Measurements from ENCODE around the gene FKBP1A.

FKBP1A gene

DNA sequence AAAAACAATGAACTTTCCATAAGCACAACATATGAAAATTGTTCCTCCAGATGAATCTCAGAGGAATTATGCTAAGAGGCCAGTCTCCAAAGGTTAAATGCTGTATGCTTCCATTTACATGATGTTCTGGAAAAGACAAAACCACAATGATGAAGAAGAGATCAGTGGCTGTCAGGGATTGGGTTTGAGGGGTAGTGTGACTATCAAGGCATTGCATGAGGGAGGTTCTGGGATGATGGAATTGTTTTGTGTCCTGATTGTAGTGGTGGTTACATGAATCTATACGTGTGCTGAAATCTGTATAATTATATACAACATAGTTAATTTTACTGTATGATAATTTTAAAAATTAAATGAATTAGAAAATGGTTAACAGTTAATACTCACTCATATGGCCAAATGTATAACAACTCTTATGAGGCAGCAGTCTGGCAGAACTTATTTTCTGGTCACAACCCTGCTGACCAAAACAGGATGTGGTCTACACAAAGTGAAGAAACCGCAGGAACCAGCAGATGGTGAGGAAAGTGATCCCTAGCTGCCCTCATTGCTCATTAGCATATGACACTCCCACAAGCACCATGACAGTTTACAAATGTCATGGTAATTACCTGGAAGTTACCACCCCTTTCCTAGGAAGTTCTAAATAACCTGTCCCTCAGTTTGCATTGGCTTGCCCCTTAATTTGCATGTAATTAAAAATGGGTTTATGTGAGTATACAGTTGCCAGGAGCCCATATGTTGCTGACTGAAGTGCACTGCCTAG, 41.9 kb upstream of the FKBP1A start:
- FAIRE-seq (peak; percentile 87), DNase-seq (ENCODE audit: insufficient read length, low spot score) (no peak)
- TF ChIP-seq POLR2A (IDR thresholded peaks at IDR 0.05; ENCODE audit: low read depth, low read length) (no peak), PAX5 (IDR thresholded peaks at IDR 0.05; ENCODE audit: insufficient read depth, low read length, severe bottlenecking) (no peak), POU2F2 (IDR thresholded peaks at IDR 0.05; ENCODE audit: low read depth, low read length) (peak; percentile 85), SPI1 (IDR thresholded peaks at IDR 0.05; ENCODE audit: low read depth, low read length) (peak; percentile 43; the same call in 1 of the 2 replicates), POLR2AphosphoS5 (IDR thresholded peaks at IDR 0.05; ENCODE audit: low read depth, low read length) (no peak), TAF1 (IDR thresholded peaks at IDR 0.05; ENCODE audit: low read depth, low read length) (no peak)

DNA sequence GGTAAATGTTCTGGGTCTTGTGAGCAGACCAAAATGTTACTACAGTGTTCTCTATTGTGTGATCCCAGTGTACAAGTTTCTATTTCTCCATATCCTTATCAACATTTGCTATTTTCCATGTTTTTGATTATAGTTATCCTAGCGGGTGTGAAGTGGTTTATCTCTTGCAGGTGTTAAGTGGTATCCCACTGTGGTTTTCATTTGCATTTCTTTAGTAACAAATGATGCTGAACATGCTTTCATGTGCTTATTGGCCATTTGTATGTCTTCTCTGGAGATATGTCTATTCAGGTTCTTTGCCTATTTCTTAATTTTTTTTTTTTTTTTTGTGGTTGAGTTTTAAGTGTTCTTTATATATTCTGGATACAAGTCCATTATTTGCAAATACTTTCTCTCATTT, 38.3 kb upstream of the FKBP1A start:
- DNase-seq (ENCODE audit: insufficient read length, low spot score) = no peak
- TF ChIP-seq TAF1 (IDR thresholded peaks at IDR 0.05; ENCODE audit: low read depth, low read length) = no peak
- TF ChIP-seq POU2F2 (IDR thresholded peaks at IDR 0.05; ENCODE audit: low read depth, low read length) = no peak
- TF ChIP-seq SPI1 (IDR thresholded peaks at IDR 0.05; ENCODE audit: low read depth, low read length) = no peak
- no peak for TF ChIP-seq POLR2AphosphoS5 (IDR thresholded peaks at IDR 0.05; ENCODE audit: low read depth, low read length)
- TF ChIP-seq PAX5 (IDR thresholded peaks at IDR 0.05; ENCODE audit: insufficient read depth, low read length, severe bottlenecking) = no peak
- no peak for TF ChIP-seq POLR2A (IDR thresholded peaks at IDR 0.05; ENCODE audit: low read depth, low read length)
- FAIRE-seq = no peak

DNA sequence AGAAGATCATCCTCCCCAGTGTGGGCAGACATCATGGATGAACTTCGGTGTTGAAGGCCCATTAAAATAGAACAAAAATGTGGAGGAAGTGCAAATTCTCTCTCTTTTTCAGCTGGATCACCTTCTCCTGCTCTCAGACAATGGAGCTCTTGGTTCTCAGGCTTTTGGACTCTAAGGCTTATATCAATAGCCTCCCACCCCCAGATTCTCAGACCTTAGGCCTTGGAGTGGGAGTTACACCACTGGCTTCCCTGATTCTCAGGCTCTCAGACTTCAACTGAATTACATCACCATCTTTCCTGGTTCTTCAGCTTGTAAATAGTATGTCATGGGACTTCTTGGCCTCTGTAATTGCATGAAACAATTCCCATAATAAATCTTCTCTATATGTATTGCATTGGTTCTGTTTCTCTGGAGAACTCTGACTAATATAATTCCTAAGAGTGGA, 37.2 kb upstream of the FKBP1A start:
- no peak for DNase-seq (ENCODE audit: insufficient read length, low spot score)
- FAIRE-seq = no peak

DNA sequence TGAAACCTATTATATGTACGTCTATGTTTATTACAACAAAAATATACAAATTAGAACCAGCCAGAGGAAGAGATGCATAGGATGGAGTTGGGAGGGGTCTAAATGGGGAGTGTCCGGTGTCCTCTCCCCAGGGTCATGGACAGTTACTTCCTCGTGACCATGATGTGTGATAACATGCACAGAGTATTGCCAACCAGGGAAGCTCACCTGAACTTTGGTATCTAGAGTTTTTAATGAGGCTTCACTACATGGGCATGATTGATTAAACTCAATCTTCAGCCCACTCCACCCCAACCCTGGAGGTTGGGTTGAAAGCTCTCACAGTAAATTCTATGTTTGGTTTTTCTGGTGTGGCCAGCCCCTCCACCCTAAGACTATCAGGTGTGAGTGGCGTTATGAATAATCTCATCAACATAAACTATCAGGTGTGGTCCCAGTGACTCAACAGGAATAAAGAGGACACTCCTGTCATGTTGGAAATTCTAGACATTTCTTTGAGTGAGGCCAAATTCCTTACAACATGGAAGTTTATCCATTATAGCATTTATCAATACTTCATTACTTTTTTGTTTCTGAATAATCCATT, 36.4 kb upstream of the FKBP1A start:
- FAIRE-seq (no peak), DNase-seq (ENCODE audit: insufficient read length, low spot score) (no peak)
- TF ChIP-seq POLR2AphosphoS5 (IDR thresholded peaks at IDR 0.05; ENCODE audit: low read depth, low read length) (no peak), PAX5 (IDR thresholded peaks at IDR 0.05; ENCODE audit: insufficient read depth, low read length, severe bottlenecking) (no peak), POLR2A (IDR thresholded peaks at IDR 0.05; ENCODE audit: low read depth, low read length) (no peak), SPI1 (IDR thresholded peaks at IDR 0.05; ENCODE audit: low read depth, low read length) (no peak), POU2F2 (IDR thresholded peaks at IDR 0.05; ENCODE audit: low read depth, low read length) (no peak), TAF1 (IDR thresholded peaks at IDR 0.05; ENCODE audit: low read depth, low read length) (no peak)

More for the DNA sequence above, 37.2 kb upstream of the FKBP1A start:
- TF ChIP-seq PAX5 (IDR thresholded peaks at IDR 0.05; ENCODE audit: insufficient read depth, low read length, severe bottlenecking) (no peak), SPI1 (IDR thresholded peaks at IDR 0.05; ENCODE audit: low read depth, low read length) (no peak), POLR2A (IDR thresholded peaks at IDR 0.05; ENCODE audit: low read depth, low read length) (no peak), POU2F2 (IDR thresholded peaks at IDR 0.05; ENCODE audit: low read depth, low read length) (no peak), POLR2AphosphoS5 (IDR thresholded peaks at IDR 0.05; ENCODE audit: low read depth, low read length) (no peak)

DNA sequence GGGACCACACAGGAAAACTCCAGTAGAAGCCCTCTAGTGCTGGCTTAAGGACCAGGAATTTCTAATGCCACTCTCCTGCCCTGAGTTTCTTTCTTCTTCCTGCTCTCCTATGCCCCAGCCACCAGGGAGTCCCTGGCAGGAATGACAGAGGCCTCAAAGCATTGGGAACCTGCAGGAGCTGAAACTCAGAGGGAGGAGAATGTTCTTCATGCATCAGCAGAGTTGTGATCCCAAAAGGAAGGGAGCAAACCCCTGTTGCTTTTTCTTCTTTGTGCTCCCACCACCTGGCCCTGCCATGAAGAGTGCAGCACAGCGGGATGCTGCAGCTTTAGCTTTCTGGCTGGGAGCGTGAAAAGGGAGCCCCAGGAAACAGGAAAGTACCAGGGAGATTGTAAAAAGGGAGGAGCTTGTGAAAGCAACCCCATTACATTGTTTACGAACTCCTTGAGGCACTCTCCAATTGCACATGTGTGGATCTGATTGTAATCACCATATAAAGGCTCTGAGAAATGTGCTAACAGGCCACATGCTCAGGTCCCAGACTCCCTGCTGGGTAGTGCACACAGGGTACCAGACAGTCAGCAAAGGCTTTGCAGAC, 34.7 kb upstream of the FKBP1A start:
- no peak for TF ChIP-seq POLR2AphosphoS5 (IDR thresholded peaks at IDR 0.05; ENCODE audit: low read depth, low read length)
- no peak for TF ChIP-seq POU2F2 (IDR thresholded peaks at IDR 0.05; ENCODE audit: low read depth, low read length)
- TF ChIP-seq TAF1 (IDR thresholded peaks at IDR 0.05; ENCODE audit: low read depth, low read length) = no peak
- TF ChIP-seq PAX5 (IDR thresholded peaks at IDR 0.05; ENCODE audit: insufficient read depth, low read length, severe bottlenecking) = no peak
- TF ChIP-seq SPI1 (IDR thresholded peaks at IDR 0.05; ENCODE audit: low read depth, low read length) = no peak
- TF ChIP-seq POLR2A (IDR thresholded peaks at IDR 0.05; ENCODE audit: low read depth, low read length) = no peak
- DNase-seq (ENCODE audit: insufficient read length, low spot score) (no peak), FAIRE-seq (no peak)

DNA sequence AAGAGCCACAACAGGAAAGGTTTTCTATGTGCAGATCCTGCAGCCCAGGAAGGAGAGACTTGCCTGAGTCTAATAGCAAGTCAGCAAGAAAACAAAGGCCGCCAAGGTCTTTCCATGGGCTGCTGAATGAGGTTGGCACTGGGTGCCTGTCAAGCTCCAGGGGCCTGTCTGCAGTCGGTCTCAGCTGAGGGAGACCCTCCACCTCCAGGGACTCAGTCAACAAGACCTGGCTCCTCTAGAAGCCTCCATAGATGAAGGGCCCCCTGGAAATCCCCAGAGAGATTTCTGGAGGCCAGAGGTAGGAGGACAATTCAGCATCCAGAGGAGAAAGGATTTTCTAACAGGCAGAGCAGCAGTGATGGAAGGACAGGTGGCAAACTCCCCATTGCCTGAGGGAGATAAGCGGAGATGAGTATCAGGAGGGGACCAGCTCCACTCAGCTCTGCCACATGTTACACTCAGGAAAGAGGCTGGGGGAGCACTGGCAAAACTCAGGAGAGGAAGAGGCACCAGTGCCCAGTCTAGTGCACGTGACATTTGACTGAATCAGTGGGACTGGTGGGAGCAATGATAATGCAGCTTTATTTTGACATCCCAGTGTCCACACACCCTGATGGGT, 33.5 kb upstream of the FKBP1A start:
- FAIRE-seq (no peak), DNase-seq (ENCODE audit: insufficient read length, low spot score) (no peak)
- TF ChIP-seq SPI1 (IDR thresholded peaks at IDR 0.05; ENCODE audit: low read depth, low read length) (no peak), TAF1 (IDR thresholded peaks at IDR 0.05; ENCODE audit: low read depth, low read length) (no peak), POU2F2 (IDR thresholded peaks at IDR 0.05; ENCODE audit: low read depth, low read length) (no peak), POLR2AphosphoS5 (IDR thresholded peaks at IDR 0.05; ENCODE audit: low read depth, low read length) (no peak), PAX5 (IDR thresholded peaks at IDR 0.05; ENCODE audit: insufficient read depth, low read length, severe bottlenecking) (no peak), POLR2A (IDR thresholded peaks at IDR 0.05; ENCODE audit: low read depth, low read length) (no peak)

DNA sequence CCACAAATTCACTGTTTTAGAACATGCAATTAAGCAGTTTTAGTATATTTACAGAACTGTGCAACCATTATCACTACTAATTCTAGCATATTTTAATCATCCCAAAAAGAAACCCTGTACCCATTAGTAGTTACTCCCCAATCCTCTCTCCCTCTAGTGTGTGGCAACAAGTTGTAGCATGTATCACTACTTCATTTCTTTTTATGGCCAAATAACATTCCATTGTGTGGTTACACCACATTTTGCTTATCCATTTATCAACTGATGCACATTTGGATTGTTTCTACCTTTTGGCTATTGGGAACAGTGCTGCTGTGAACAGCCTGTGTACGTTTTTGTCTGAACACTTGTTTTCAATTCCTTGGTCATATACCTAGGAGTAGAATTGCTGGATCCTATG, 31.5 kb upstream of the FKBP1A start:
- FAIRE-seq (no peak), DNase-seq (ENCODE audit: insufficient read length, low spot score) (no peak)
- TF ChIP-seq SPI1 (IDR thresholded peaks at IDR 0.05; ENCODE audit: low read depth, low read length) (no peak), PAX5 (IDR thresholded peaks at IDR 0.05; ENCODE audit: insufficient read depth, low read length, severe bottlenecking) (no peak), POLR2A (IDR thresholded peaks at IDR 0.05; ENCODE audit: low read depth, low read length) (no peak), POLR2AphosphoS5 (IDR thresholded peaks at IDR 0.05; ENCODE audit: low read depth, low read length) (no peak), TAF1 (IDR thresholded peaks at IDR 0.05; ENCODE audit: low read depth, low read length) (no peak), POU2F2 (IDR thresholded peaks at IDR 0.05; ENCODE audit: low read depth, low read length) (no peak)

DNA sequence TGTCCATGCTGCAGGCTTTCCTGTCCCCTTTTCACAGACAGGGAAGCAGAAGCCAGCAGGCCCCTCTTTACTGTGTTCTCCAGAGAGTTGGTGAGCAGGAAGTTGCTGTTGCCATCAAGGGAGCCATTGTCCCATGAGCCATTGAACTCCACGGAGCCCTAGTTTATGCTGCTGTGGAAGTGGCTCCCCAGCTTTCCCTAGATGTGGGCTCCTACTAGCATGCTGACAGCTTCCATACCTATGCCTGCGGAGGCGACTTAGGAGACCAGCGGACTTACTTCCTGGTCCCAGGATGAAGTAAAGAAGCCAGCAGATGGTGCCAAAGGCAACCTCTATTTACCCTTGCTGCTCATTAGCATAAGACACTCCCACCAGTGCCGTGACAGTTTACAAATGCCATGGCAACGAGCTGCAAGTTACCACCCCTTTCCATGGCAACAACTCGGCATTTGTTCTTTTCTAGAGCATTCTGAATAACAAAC, 30.8 kb upstream of the FKBP1A start:
- DNase-seq (ENCODE audit: insufficient read length, low spot score) = no peak
- TF ChIP-seq POLR2A (IDR thresholded peaks at IDR 0.05; ENCODE audit: low read depth, low read length) = no peak
- no peak for FAIRE-seq

DNA sequence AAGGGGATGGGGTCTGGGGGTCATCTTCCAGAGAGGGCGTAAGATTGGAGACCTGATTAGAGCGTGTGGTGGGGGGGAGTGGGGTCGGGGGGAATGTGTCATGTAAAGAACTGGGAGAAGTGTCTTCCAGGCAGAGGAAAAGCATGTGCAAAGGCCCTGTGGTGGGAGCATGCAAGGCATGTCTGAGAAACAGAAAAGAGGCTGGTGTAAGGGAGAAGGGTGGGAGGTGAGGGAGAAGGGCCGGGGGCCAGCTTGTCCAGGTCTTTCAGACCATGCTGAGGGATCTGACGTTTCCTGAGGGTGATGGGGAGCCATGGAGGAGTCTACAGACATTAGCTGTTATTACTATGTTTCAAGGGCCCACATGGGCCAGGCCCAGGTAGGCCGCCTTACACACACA, 30.4 kb upstream of the FKBP1A start:
- FAIRE-seq (no peak), DNase-seq (ENCODE audit: insufficient read length, low spot score) (no peak)
- TF ChIP-seq POLR2A (IDR thresholded peaks at IDR 0.05; ENCODE audit: low read depth, low read length) = no peak
- TF ChIP-seq PAX5 (IDR thresholded peaks at IDR 0.05; ENCODE audit: insufficient read depth, low read length, severe bottlenecking) = no peak
- TF ChIP-seq SPI1 (IDR thresholded peaks at IDR 0.05; ENCODE audit: low read depth, low read length) = no peak
- no peak for TF ChIP-seq POU2F2 (IDR thresholded peaks at IDR 0.05; ENCODE audit: low read depth, low read length)
- no peak for TF ChIP-seq TAF1 (IDR thresholded peaks at IDR 0.05; ENCODE audit: low read depth, low read length)
- TF ChIP-seq POLR2AphosphoS5 (IDR thresholded peaks at IDR 0.05; ENCODE audit: low read depth, low read length) = no peak

Measured in GM12891 (cell line).